IMR-90 (cell line): ENCODE results near the gene ZNF407. TPM values are rescaled to one million over a fixed set of nuclear protein-coding genes. Genes with fewer than 3 reads are reported as not detected.

Experiments
- ATAC-seq: fragments of 200-7000 bp; cut with Tn5 transposase; 2 replicates; pipeline ENCODE4 v1.9.1; 2020; ENCODE audit warnings: low read depth, mild to moderate bottlenecking, moderate library complexity
- BruUV-seq: library from RNA; stranded (reverse); fragments of 400-500 nt; replicated peaks from 2 replicates; lab custom pipeline; 2021; lab: Mats Ljungman, UMichigan
- CTCF ChIA-PET: fragments of 300-600 bp; formaldehyde crosslinking; extraction: SDS; loops from one replicate; lab custom pipeline; 2021; ENCODE audit warnings: antibody characterized with exemption; lab: Yijun Ruan, JAX
- POLR2A ChIA-PET: fragments of 300-600 bp; sonication (Branson Sonifier 250); formaldehyde crosslinking; loops from one replicate; lab custom pipeline; 2022; ENCODE audit warnings: antibody characterized with exemption; ENCODE audit not compliant: unreplicated experiment; lab: Charles Lee
- DNase-seq: peaks from one replicate; pipeline ENCODE4 v3.0.0; 2013
- H2AFZ ChIP-seq: replicated peaks from 2 replicates; pipeline ENCODE3; 2013; ENCODE audit warnings: low read length, mild to moderate bottlenecking; ENCODE audit not compliant: poor library complexity
- H2AK5ac ChIP-seq: 2 replicates; pipeline ENCODE4 v1.6.1; 2013; ENCODE audit warnings: low read depth, low read length, inconsistent platforms
- H2AK9ac ChIP-seq: replicated peaks from 2 replicates; pipeline ENCODE3; 2013; ENCODE audit warnings: mild to moderate bottlenecking, low read depth, low read length, moderate library complexity; ENCODE audit not compliant: poor library complexity
- H2BK120ac ChIP-seq: 2 replicates; pipeline ENCODE4 v1.6.1; 2013; ENCODE audit warnings: low read depth, low read length, inconsistent platforms
- H2BK15ac ChIP-seq: 3 replicates; pipeline ENCODE4 v1.6.1; 2013; ENCODE audit warnings: low read depth, low read length, inconsistent platforms
- H2BK20ac ChIP-seq: 2 replicates; pipeline ENCODE4 v1.6.1; 2013; ENCODE audit warnings: low read depth, mild to moderate bottlenecking, inconsistent platforms, low read length, moderate library complexity
- H2BK5ac ChIP-seq: 2 replicates; pipeline ENCODE4 v1.6.1; 2013; ENCODE audit warnings: mild to moderate bottlenecking, low read depth, low read length, inconsistent platforms; ENCODE audit not compliant: poor library complexity, severe bottlenecking
- H3K14ac ChIP-seq: replicated peaks from 2 replicates; pipeline ENCODE4 v1.6.1; 2013; ENCODE audit warnings: low read depth, low read length, inconsistent platforms
- H3K18ac ChIP-seq: 2 replicates; pipeline ENCODE4 v1.6.1; 2013; ENCODE audit warnings: low read depth, low read length, control low read depth
- H3K23ac ChIP-seq: 2 replicates; pipeline ENCODE4 v1.6.1; 2013; ENCODE audit warnings: low read depth, low read length, inconsistent platforms
- H3K27ac ChIP-seq: 2 replicates; pipeline ENCODE4 v1.5.1; 2013; ENCODE audit warnings: mild to moderate bottlenecking, control low read depth, low read length; ENCODE audit not compliant: insufficient read depth
- H3K27me3 ChIP-seq: 2 replicates; pipeline ENCODE4 v1.6.1; 2013; ENCODE audit warnings: low read length; ENCODE audit not compliant: control insufficient read depth, insufficient read depth
- H3K36me3 ChIP-seq: 2 replicates; pipeline ENCODE4 v1.6.1; 2013; ENCODE audit warnings: low read length, mixed read lengths; ENCODE audit not compliant: control insufficient read depth, insufficient read depth
- H3K4ac ChIP-seq: 2 replicates; pipeline ENCODE4 v1.6.1; 2013; ENCODE audit warnings: low read depth, low read length, inconsistent platforms
- H3K4me1 ChIP-seq: 2 replicates; pipeline ENCODE4 v1.6.1; 2013; ENCODE audit warnings: low read length, mixed read lengths; ENCODE audit not compliant: control insufficient read depth, insufficient read depth
- H3K4me2 ChIP-seq: 2 replicates; pipeline ENCODE4 v1.6.1; 2013; ENCODE audit warnings: low read depth, mild to moderate bottlenecking, control low read depth, low read length, moderate library complexity
- H3K4me3 ChIP-seq: 2 replicates; pipeline ENCODE4 v1.5.1; 2013; ENCODE audit warnings: low read depth, mild to moderate bottlenecking, control low read depth, low read length, moderate library complexity; ENCODE audit not compliant: insufficient read depth
- H3K56ac ChIP-seq: 2 replicates; pipeline ENCODE4 v1.6.1; 2013; ENCODE audit warnings: low read length, inconsistent platforms; ENCODE audit not compliant: insufficient read depth; ENCODE audit errors: extremely low read depth
- H3K79me1 ChIP-seq, 2 experiments: 2 replicates each; pipeline ENCODE4 v1.6.1; 2013; ENCODE audit warnings: low read length in 2 of 2, inconsistent platforms in 1 of 2, low read depth in 1 of 2
- H3K9ac ChIP-seq: 2 replicates; pipeline ENCODE4 v1.6.1; 2013; ENCODE audit warnings: low read depth, low read length, control low read depth
- H3K9me1 ChIP-seq: 2 replicates; pipeline ENCODE4 v1.6.1; 2013; ENCODE audit warnings: low read length, inconsistent platforms; ENCODE audit not compliant: insufficient read depth
- H3K9me3 ChIP-seq: 2 replicates; pipeline ENCODE4 v1.6.1; 2013; ENCODE audit warnings: low read length; ENCODE audit not compliant: control insufficient read depth, insufficient read depth
- H4K20me1 ChIP-seq: 2 replicates; pipeline ENCODE4 v1.6.1; 2013; ENCODE audit warnings: low read length, inconsistent platforms; ENCODE audit not compliant: insufficient read depth
- H4K5ac ChIP-seq: 2 replicates; pipeline ENCODE4 v1.6.1; 2013; ENCODE audit warnings: mild to moderate bottlenecking, low read depth, low read length, control low read depth
- H4K8ac ChIP-seq, 2 experiments: 2 replicates each; pipeline ENCODE4 v1.6.1; 2013; ENCODE audit warnings: low read depth in 2 of 2, low read length in 2 of 2, control low read depth in 1 of 2, inconsistent platforms in 1 of 2
- H4K91ac ChIP-seq: 2 replicates; pipeline ENCODE4 v1.6.1; 2013; ENCODE audit warnings: low read depth, low read length, inconsistent platforms; ENCODE audit not compliant: insufficient read depth
- BHLHE40 ChIP-seq: fragments of 150-350 bp; IDR thresholded peaks from 2 replicates; pipeline ENCODE4 v1.6.1; 2016; ENCODE audit warnings: mild to moderate bottlenecking, low read depth, low read length
- CEBPB ChIP-seq: IDR thresholded peaks from 2 replicates; pipeline ENCODE4 v1.6.1; 2012; ENCODE audit warnings: low read depth, low read length, improper control_type of control experiment
- ELK1 ChIP-seq: fragments of 150-350 bp; IDR thresholded peaks from 2 replicates; pipeline ENCODE4 v1.6.1; 2016; ENCODE audit warnings: low read depth, mild to moderate bottlenecking, low read length, moderate library complexity, borderline replicate concordance
- MAZ ChIP-seq: IDR thresholded peaks from 2 replicates; pipeline ENCODE4 v1.6.1; 2012; ENCODE audit warnings: low read depth, mild to moderate bottlenecking, low read length, improper control_type of control experiment, moderate library complexity, borderline replicate concordance
- NFE2L2 ChIP-seq: fragments of 150-350 bp; IDR thresholded peaks from 2 replicates; pipeline ENCODE4 v1.6.1; 2016; ENCODE audit warnings: low read depth, mild to moderate bottlenecking, low read length
- POLR2A ChIP-seq: IDR thresholded peaks from 2 replicates; pipeline ENCODE4 v1.6.1; 2012; ENCODE audit warnings: mild to moderate bottlenecking, low read depth, low read length
- RAD21 ChIP-seq: IDR thresholded peaks from 2 replicates; pipeline ENCODE4 v1.6.1; 2012; ENCODE audit warnings: low read length, improper control_type of control experiment
- RCOR1 ChIP-seq: IDR thresholded peaks from 2 replicates; pipeline ENCODE4 v1.6.1; 2012; ENCODE audit warnings: mild to moderate bottlenecking, low read length, improper control_type of control experiment; ENCODE audit not compliant: insufficient replicate concordance
- USF2 ChIP-seq: fragments of 150-350 bp; IDR thresholded peaks from 2 replicates; pipeline ENCODE4 v1.6.1; 2017; ENCODE audit warnings: mild to moderate bottlenecking, antibody characterized with exemption, low read length, low read depth
- WGBS, 2 experiments: methylation state at CpG; one replicate each; pipeline versions ENCODE4 v1.1.5 to v1.1.7; 2013; ENCODE audit warnings: missing lambda C conversion rate in 2 of 2; ENCODE audit not compliant: insufficient read length in 1 of 2; ENCODE audit errors: extremely low coverage in 2 of 2; 5-methylcytosine and 5-hydroxymethylcytosine counted together
- dilution Hi-C: fragments of 300-500 bp; cut with HindIII; formaldehyde crosslinking; loops from one replicate; pipeline ENCODE4 v1.14.3; 2018; ENCODE audit warnings: low sequenced_read_pairs; ENCODE audit not compliant: unreplicated experiment
- in situ Hi-C: fragments of 300-500 bp; cut with MboI; formaldehyde crosslinking; loops from 3 replicates; pipeline ENCODE4 v1.14.3; 2019; ENCODE audit warnings: low sequenced_read_pairs, inconsistent platforms, mixed read lengths
- intact Hi-C: fragments of 100-400 bp; cut with micrococcal nuclease; formaldehyde crosslinking; loops from 2 replicates; pipeline ENCODE4 v1.10.0; 2022
- polyA plus RNA-seq, 3 experiments: library from polyadenylated mRNA; depleted of rRNA; stranded (reverse); fragments of >200 nt; gene quantifications; 2 replicates each; pipeline ENCODE4 v1.2.3, GENCODE V29; 2012; ENCODE audit warnings: low replicate concordance in 1 of 3
- total RNA-seq: library from RNA; depleted of rRNA; stranded (reverse); fragments of >200 nt; gene quantifications from 2 replicates; pipeline ENCODE4 v1.2.3, GENCODE V29; 2012

The ZNF407 gene
- total and polyA plus RNA-seq, 2 of the 4 experiments (the other 2 are of a cell fraction), result 3.1 to 20.1 TPM

- no peak overlapping the region for H2AK5ac ChIP-seq
- H3K14ac ChIP-seq, result no peak overlapping the region
- no peak overlapping the region for H4K5ac ChIP-seq
- 90% methylated on average over 17 of the region's 22 CpGs; no CpG with 5 or more reads in 1 of the 2 experiments for WGBS, 2 experiments
- DNase-seq (no peak), ATAC-seq (no peak)
- no TSS peak for BruUV-seq
- intact Hi-C loops (no loop called here), in situ Hi-C loops (no loop called here), dilution Hi-C loops (no loop called here)
- H2BK5ac ChIP-seq, result no peak overlapping the region
- H2BK15ac ChIP-seq, result no peak overlapping the region
- no peak overlapping the region for H2AK9ac ChIP-seq
- H3K23ac ChIP-seq, result no peak overlapping the region
- no peak overlapping the region for H3K4me3 ChIP-seq
- no peak overlapping the region for H3K27ac ChIP-seq
- TF ChIP-seq RAD21 (no peak), CEBPB (no peak), MAZ (no peak), NFE2L2 (no peak), RCOR1 (no peak), BHLHE40 (no peak), USF2 (no peak), POLR2A (no peak), ELK1 (no peak)
- H3K18ac ChIP-seq, result no peak overlapping the region
- POLR2A ChIA-PET, result no interaction called here
- no peaks in the 10 kb centered on the region for H3K36me3 ChIP-seq
- H2BK120ac ChIP-seq, result no peak overlapping the region
- H3K79me1 ChIP-seq, result no peaks in the 10 kb centered on the region
- H4K91ac ChIP-seq, result no peak overlapping the region
- no peak overlapping the region for H4K8ac ChIP-seq
- no peak overlapping the region for H3K56ac ChIP-seq
- H2BK20ac ChIP-seq, result no peak overlapping the region
- H3K9ac ChIP-seq, result no peak overlapping the region
- no peak overlapping the region for H3K4ac ChIP-seq
- CTCF ChIA-PET, result no interaction called here
- no peaks in the 10 kb centered on the region for H3K9me1 ChIP-seq
- no peaks in the 10 kb centered on the region for H3K4me1 ChIP-seq
- no peak overlapping the region for H3K4me2 ChIP-seq
- no peak overlapping the region for H2AFZ ChIP-seq
- no peaks in the 10 kb centered on the region for H4K20me1 ChIP-seq
- H3K9me3 ChIP-seq, result peaks cover 2% of the 10 kb centered on the region; the same call in 1 of the 2 replicates
- no peaks in the 10 kb centered on the region for H3K27me3 ChIP-seq
These were observed 492.7 kb downstream of the ZNF407 start for GRCh38 chr18:75090336-75090735.
